Medulla oblongata (tissue), 1 donor: ENCODE results near the gene TIPIN.
"Not testable (repeated sequence)": the region's sequence is repeated elsewhere in the genome, so short reads cannot be mapped to it uniquely, and the experiment has no call there.

Experiments used
- DNase-seq: peaks from one replicate; pipeline ENCODE4 v3.0.0-alpha.2; 2015; ENCODE audit errors: extremely low spot score

TIPIN gene

DNA sequence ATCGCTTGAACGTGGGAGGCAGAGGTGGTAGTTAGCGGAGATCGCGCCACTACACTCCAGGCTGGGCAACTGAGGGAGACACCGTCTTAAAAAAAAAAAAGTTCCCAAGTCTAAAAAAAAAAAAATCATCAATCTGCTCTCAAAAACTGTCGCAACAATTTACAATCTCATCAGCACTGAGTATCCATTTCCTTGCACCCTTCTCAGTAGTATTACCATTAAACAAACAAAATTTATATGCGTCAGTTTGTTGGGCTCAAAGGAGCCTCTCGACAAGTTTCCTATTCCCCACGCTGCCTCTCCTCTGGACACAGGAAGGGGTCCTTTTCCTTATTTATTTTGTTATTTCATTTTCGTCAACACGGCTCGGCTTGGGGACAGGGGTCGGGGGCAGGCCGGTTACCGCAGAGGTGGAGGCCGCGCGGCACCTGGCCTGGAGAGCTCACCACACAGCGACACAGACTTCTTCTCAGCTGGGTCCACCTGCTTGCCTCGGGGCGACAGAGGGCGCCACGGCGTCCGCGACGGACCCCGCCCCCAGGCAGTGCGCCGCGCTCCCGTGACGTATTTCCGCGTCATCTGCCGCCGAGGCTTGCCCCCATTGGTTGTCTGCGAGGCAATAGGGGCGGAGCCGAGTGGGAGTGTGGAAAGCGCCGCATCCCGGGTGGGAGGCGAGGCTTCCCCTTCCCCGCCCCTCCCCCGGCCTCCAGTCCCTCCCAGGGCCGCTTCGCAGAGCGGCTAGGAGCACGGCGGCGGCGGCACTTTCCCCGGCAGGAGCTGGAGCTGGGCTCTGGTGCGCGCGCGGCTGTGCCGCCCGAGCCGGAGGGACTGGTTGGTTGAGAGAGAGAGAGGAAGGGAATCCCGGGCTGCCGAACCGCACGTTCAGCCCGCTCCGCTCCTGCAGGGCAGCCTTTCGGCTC lies 30.0 kb upstream of the TIPIN start, which contains the start of gene MAP2K1:
Gene MAP2K1 (plus strand): TSS at position 709 of the 920 bp plus-strand sequence. CDS start 436 bp downstream, outside the sequence.
- peak; percentile 98 for DNase-seq

GRCh38 chr15:66381376-66381775 lies 24.9 kb upstream of the TIPIN start:
- DNase-seq = not testable (repeated sequence)

GRCh38 chr15:66378814-66379430 lies 22.4 kb upstream of the TIPIN start:
- DNase-seq = no peak

DNA sequence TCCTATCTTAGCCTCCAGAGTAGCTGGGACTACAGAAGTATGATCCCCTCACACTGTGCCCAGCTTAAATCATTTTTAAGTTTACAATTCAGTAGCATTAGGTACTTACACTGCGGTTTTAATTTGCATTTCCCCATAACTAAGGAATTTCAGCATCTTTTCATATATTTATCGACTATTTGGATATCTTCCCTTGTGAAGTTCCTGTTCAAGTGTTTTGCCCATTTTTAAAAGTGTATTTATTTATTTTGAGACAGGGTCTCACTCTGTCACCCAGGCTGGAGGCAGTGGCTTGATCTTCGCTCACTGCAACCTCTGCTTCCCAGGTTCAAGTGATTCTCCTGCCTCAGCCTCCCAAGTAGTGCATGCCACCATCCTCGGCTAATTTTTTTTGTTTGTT lies 17.7 kb upstream of the TIPIN start:
- DNase-seq = no peak

DNA sequence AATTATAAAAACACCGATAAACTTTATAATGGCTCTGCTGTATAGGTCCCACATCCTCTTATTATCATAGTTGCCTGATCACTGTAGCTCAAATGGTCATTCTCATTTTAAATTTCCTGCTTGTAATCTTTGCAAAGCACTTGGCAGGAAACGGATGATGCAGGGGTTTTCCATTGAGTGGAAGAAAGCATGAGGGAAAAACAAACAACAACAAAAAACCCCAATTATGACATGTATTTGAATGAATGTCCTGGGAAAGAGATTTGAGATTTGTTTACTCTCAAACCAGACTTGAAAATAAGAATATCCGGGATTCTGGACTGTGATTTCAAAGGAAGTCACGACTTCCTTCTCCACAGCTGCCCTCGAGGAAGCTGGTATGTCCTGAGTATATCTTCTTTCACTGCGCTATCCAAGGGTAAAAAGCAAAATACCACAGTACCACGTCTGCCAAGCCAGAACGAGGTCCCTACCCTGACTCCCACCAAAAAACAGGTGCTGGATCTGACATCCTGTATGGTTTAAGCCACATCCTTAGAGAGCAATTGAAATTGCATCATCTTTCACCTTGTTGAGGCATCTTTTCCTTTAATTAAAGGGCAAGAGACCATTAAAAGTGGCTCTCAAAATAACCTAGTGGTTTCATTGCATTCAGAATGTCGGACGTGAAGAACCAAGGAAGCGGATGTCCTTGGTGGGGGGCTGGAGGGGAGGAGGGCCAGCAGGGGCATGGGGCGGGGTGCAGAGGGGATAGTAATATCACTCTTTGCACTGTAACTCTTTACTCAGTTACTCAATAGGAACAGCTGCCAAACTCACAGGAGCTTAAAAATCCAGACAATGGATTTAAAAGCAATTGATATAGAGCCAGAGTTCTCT lies 13.5 kb upstream of the TIPIN start:
- DNase-seq = peak; percentile 15

DNA sequence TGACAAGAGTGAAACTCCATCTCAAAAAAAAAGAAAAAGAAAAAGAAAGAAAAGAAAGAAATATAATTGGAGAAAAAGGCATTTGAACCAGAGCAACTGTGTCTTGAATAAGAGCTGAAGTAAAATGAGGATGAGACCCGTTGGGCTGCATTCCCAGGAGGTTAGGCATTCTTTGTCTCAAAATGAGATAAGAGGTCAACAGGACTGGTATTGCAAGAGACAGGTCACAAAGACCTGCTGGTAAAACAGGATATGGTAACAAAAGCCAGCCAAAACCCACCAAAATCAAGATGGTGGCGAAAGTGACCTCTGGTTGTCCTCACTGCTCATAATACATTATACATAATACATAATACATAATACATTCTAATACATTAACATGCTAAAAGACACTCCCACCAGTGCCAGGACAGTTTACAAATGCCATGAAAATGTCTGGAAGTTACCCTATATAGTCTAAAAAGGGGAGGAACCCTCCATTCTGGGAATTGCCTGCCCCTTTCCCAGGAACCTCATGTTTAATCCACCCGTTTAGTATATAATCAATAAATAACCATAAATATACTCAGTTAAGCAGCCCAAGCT lies 8.6 kb upstream of the TIPIN start:
- DNase-seq = no peak

- DNase-seq = no peak
These were observed 6.3 kb upstream of the TIPIN start for GRCh38 chr15:66362776-66363175.

DNA sequence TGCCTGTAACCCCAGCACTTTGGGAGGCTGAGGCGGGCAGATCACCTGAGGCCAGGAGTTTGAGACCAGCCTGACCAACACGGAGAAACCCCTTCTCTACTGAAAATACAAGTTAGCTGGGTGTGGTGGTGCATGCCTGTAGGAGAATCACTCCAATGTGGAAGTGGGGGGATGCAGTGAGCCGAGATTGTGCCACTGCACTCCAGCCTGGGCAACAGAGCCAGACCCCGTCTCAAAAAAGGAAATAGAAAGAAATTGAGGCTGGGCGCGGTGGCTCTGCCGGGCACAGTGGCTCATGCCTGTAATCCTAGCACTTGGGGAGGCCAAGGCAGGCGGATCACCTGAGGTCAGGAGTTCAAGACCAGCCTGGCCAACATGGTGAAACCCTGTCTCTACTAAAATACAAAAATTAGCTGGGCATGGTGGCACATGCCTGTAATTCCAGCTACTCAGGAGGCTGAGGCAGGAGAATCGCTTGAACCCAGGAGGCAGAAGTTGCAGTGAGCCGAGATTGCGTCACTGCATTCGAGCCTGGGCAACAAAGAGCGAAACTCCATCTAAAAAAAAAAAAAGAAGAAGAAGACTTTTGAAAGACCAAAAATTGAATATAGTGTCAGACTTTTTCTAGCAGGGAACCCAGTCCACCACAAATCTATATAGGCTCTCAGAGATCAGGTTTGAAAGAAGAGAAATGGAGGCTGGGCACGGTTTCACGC lies 5.4 kb upstream of the TIPIN start:
- not testable (repeated sequence) for DNase-seq

- no peak for DNase-seq
These were observed 3.3 kb upstream of the TIPIN start for GRCh38 chr15:66359740-66360139.

GRCh38 chr15:66356077-66356358 lies 467 bp downstream of the TIPIN start:
- DNase-seq = peak; percentile 5

DNA sequence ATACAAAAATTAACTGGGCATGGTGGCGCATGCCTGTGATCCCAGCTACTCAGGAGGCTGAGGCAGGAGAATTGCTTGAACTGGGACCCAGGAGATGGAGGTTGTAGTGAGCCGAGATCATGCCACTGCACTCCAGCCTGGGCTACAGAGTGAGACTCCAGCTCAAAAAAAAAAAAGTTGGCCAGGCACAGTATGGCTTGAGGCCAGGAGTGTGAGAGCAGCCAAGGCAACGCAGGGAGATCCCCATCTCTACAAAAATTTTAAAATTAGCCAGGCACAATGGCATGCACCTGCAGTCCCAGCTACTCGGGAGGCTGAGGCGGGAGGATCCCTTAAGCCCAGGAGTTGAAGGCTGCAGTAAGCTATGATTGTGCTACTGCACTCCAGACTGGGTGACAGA lies 8.0 kb downstream of the TIPIN start:
- DNase-seq = not testable (repeated sequence)

DNA sequence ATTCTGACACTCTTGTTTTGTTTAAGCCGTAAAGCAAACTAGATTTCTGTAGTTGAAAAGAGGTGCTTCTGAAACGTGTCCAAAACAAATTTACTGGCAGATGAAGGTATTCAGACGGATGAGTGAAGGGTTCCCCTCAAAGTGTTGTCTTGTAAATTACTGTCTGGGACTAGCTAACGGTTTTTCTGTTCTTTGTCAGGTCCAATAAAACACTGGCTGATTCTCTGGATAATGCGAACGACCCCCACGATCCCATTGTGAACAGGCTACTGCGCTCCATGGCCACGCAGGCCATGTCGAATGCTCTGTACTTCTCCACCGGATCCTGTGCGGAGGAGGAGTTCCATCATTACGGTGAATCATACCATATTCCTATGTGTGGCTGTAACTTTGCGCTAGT lies 27.7 kb downstream of the TIPIN start:
- DNase-seq = no peak

GRCh38 chr15:66327736-66328135 lies 28.7 kb downstream of the TIPIN start:
- no peak for DNase-seq

GRCh38 chr15:66326051-66326450 lies 30.4 kb downstream of the TIPIN start:
- no peak for DNase-seq

- DNase-seq = no peak
These were observed 33.1 kb downstream of the TIPIN start for GRCh38 chr15:66323312-66323928.

DNA sequence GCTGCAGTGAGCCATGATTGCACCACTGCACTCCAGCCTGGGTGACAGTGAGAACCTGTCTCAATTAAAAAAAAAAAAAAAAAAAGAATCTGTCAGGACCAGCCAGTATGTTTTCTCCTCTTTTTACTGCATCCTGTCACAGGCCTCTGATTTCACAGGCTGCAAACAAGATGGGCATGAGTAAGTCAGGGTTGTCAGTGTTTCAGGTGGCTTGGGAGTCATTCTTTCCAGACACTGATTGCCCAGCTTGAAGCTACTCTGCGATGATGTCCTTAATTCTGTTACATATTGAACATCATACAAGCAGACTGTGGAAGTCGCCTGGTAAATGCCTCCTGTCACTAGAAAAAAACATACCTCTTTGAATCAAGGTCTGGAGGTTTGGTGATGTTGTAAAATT lies 44.3 kb downstream of the TIPIN start:
- no peak for DNase-seq

DNA sequence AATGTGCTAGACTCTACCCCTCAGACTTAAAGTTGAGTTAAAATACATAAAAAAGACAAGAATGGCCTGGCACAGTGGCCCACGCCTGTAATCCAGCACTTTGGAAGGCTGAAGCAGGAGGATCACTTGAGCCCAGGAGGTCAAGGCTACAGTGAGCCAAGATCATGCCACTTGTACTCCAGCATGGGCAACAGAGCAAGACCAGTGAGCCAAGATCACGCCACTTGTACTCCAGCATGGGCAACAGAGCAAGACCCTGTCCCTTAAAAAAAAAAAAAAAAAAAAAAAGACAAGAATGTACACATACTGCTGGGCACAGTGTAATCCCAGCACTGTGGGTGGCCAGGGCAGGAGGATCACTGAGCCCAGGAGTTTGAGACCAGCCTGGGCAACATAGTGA lies 45.7 kb downstream of the TIPIN start:
- no peak for DNase-seq

GRCh38 chr15:66309828-66310227 lies 46.7 kb downstream of the TIPIN start:
- DNase-seq = no peak

DNA sequence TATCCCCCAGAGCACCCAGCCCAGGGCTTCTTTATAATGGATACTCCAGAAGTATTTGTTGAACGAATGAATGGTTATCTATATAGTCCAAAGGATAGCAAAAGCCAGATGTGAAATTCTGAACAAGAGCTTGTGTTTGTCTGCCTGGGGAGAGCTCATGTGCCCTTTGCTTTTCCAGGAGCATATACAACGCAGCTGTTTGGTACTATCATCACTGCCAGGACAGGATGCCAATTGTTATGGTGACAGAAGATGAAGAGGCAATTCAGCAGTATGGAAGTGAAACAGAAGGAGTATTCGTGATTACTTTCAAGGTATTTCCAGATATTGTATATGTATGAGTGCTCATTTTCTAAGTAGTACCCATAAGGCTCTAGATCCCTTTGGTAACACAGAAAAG lies 48.0 kb downstream of the TIPIN start:
- no peak for DNase-seq

GRCh38 chr15:66306381-66306780 lies 50.1 kb downstream of the TIPIN start:
- DNase-seq = no peak

GRCh38 chr15:66304425-66304824 lies 52.1 kb downstream of the TIPIN start:
- not testable (repeated sequence) for DNase-seq
